Psoas muscle (tissue), 8 donors: ENCODE measurements around the gene DNAJC1. TPM values are rescaled to one million over a fixed set of nuclear protein-coding genes. Genes with fewer than 3 reads are reported as not detected.

Experiments
- ATAC-seq, 4 donors: fragments of 200-7000 bp; cut with Tn5 transposase; one replicate each; pipeline ENCODE4 v1.9.1; 2020; ENCODE audit warnings: moderate library complexity in 3 of 4, mild to moderate bottlenecking in 2 of 4
- DNase-seq, 2 donors: peaks; one replicate each; pipeline ENCODE4 v3.0.0-alpha.2; 2020
- H3K27ac ChIP-seq: fragments of 200-600 bp; one replicate; pipeline ENCODE4 v1.8.0; 2022
- H3K27me3 ChIP-seq, 3 donors: fragments of 200-600 bp in 1 of 3; one replicate each; pipeline versions ENCODE4 v1.6.1 to v1.8.0; 2013 to 2022; ENCODE audit warnings: low read length in 2 of 3, mild to moderate bottlenecking in 2 of 3, moderate library complexity in 1 of 3; ENCODE audit not compliant: insufficient read depth in 3 of 3
- H3K36me3 ChIP-seq, 2 donors: fragments of 200-600 bp in 1 of 2; one replicate each; pipeline versions ENCODE4 v1.6.1 to v1.8.0; 2013 to 2022; ENCODE audit warnings: low read depth in 1 of 2, mild to moderate bottlenecking in 1 of 2, moderate library complexity in 1 of 2; ENCODE audit not compliant: insufficient read depth in 1 of 2
- H3K4me1 ChIP-seq: fragments of 200-600 bp; one replicate; pipeline ENCODE4 v1.8.0; 2022
- H3K4me3 ChIP-seq: fragments of 200-600 bp; one replicate; pipeline ENCODE4 v1.8.0; 2022; ENCODE audit warnings: mild to moderate bottlenecking
- H3K9me3 ChIP-seq: fragments of 200-600 bp; one replicate; pipeline ENCODE4 v1.8.0; 2022
- CTCF ChIP-seq: fragments of 200-600 bp; IDR thresholded peaks from one replicate; pipeline ENCODE4 v1.8.0; 2022; ENCODE audit warnings: antibody characterized with exemption
- WGBS, 3 donors: extraction: QIAGEN DNeasy Blood & Tissue Kit; methylation state at CpG; one replicate each; pipeline versions ENCODE4 v1.1.6 to v1.1.7; 2013; 5-methylcytosine and 5-hydroxymethylcytosine counted together
- intact Hi-C, 2 donors: fragments of 100-400 bp; cut with DNase I; formaldehyde crosslinking; loops; one replicate each; pipeline versions ENCODE4 v1.11.0 to v1.14.2; 2022
- polyA plus RNA-seq, 3 donors: library from polyadenylated mRNA; stranded (reverse); fragments of 200-250 nt; gene quantifications; one replicate each; pipeline ENCODE4 v1.2.3, GENCODE V29; 2013
- total RNA-seq, 4 donors: library from RNA; stranded (reverse); fragmentation: NEBNext Ultra II Directional in 2 of 4; extraction: Animal tissue kit (Norgen Biotek cat#: 25700) in 2 of 4; gene quantifications; one replicate each; pipeline versions ENCODE4 v1.2.1 to v1.2.4, GENCODE V29; 2021 to 2023
- donor health status: healthy with polysubstance abuse.
- donor health status: DM: no; HTN: no; CAD: no; lungs with moderate emphysema.
- donor health status: Bipolar disorder and iron deficiency.
- donor health status: healthy.
- donor health status: DM: yes; HTN: yes; CAD: no.
- donor health status: DM: no; HTN: no; CAD: no.
- donor health status: DM: no; HTN: no; CAD: no.
- donor health status: DM: yes; HTN: yes; CAD: no.

DNAJC1 gene
- total and polyA plus RNA-seq, 7 donors = 6.7 to 21.5 (median 13.2) TPM

DNA sequence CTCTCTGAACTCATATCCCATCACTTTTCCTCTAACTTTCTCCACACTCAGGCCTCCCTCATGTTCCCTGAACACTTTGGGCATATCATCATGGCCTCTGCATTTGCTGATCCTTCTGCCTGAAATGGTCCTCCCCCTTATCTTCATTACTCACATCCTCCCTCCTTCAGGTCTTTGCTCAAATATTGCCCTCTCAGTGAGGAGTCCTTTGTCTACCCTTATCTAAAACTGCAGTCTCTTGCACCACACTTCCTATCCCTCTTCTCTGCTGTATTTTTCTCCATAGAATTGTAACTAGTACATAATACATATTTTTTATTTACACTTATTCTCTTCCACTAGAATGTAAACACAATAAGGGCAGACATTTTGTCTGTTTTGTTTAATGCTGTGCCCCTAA is 41.7 kb downstream of the DNAJC1 start:
- Histone ChIP-seq H3K9me3 (no peaks in the 10 kb centered on the region), H3K4me1 (no peaks in the 10 kb centered on the region), H3K27ac (no peak overlapping the region), H3K36me3 (no peaks in the 10 kb centered on the region), H3K27me3 (no peaks in the 10 kb centered on the region), H3K4me3 (no peak overlapping the region)
- intact Hi-C loops = no loop called here
- DNase-seq (no peak), ATAC-seq (no peak)
- TF ChIP-seq CTCF = no peak

GRCh38 chr10:21959998-21960397 is 43.5 kb downstream of the DNAJC1 start:
- no peak overlapping the region for H3K27ac ChIP-seq
- no peaks in the 10 kb centered on the region for H3K4me1 ChIP-seq
- ATAC-seq = no peak
- WGBS, 3 donors = 73 to 81% (median 81%) methylated on average over 2 of the region's 2 CpGs
- no peaks in the 10 kb centered on the region for H3K27me3 ChIP-seq
- intact Hi-C loops = loop anchor here (10.0 kb wide), 1 partner anchor 465 kb away; no protein-coding TSS in a partner anchor
- TF ChIP-seq CTCF = no peak
- DNase-seq = no peak
- H3K4me3 ChIP-seq = no peak overlapping the region
- no peaks in the 10 kb centered on the region for H3K9me3 ChIP-seq
- no peaks in the 10 kb centered on the region for H3K36me3 ChIP-seq

DNA sequence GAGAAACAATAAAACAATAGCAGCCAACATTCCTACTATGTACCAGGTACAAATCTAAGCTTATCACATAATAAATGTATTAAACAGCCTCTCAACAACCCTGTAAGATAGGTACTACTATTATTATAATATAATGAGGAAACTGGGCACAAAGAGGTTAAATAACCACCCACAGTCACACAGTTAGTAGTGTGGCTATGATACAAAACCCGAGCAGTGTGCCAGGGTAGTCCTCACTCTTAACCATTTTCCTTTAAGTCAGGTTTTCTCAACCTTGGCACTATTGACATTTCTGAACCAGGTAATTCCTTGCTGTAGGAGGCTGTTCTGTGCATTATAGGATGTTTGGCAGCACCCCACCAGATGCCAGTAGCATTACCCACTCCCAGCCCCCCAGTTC is 48.8 kb downstream of the DNAJC1 start:
- no peaks in the 10 kb centered on the region for H3K4me1 ChIP-seq
- no peak overlapping the region for H3K4me3 ChIP-seq
- ATAC-seq (no peak), DNase-seq (no peak)
- no peak overlapping the region for H3K27ac ChIP-seq
- 54 to 69% (median 68%) methylated on average over 1 of the region's 1 CpG for whole genome bisulfite sequencing, 3 donors
- H3K27me3 ChIP-seq = no peaks in the 10 kb centered on the region
- no peaks in the 10 kb centered on the region for H3K36me3 ChIP-seq
- intact Hi-C loops = loop anchor here (10.0 kb wide), 1 partner anchor 460 kb away; no protein-coding TSS in a partner anchor
- TF ChIP-seq CTCF = no peak
- H3K9me3 ChIP-seq = no peaks in the 10 kb centered on the region

GRCh38 chr10:21954132-21954531 is 49.4 kb downstream of the DNAJC1 start:
- intact Hi-C loops = loop anchor here (10.0 kb wide), 1 partner anchor 459 kb away; no protein-coding TSS in a partner anchor
- 63 to 65% (median 64%) methylated on average over 5 of the region's 5 CpGs for WGBS, 3 donors
- Histone ChIP-seq H3K27ac (no peak overlapping the region), H3K27me3 (no peaks in the 10 kb centered on the region), H3K9me3 (no peaks in the 10 kb centered on the region), H3K36me3 (no peaks in the 10 kb centered on the region), H3K4me3 (no peak overlapping the region), H3K4me1 (no peaks in the 10 kb centered on the region)
- ATAC-seq (no peak), DNase-seq (no peak)
- TF ChIP-seq CTCF = no peak

GRCh38 chr10:21953585-21954057 is 49.9 kb downstream of the DNAJC1 start:
- intact Hi-C loops = loop anchor here (10.0 kb wide), 1 partner anchor 459 kb away; no protein-coding TSS in a partner anchor
- no peaks in the 10 kb centered on the region for H3K27me3 ChIP-seq
- ATAC-seq = peak in 1 of 4 donors; percentile 37
- no peaks in the 10 kb centered on the region for H3K9me3 ChIP-seq
- H3K4me3 ChIP-seq = no peak overlapping the region
- no peaks in the 10 kb centered on the region for H3K36me3 ChIP-seq
- H3K4me1 ChIP-seq = no peaks in the 10 kb centered on the region
- 7 to 21% (median 9%) methylated on average over 1 of the region's 1 CpG for WGBS, 3 donors
- DNase-seq = no peak
- no peak overlapping the region for H3K27ac ChIP-seq
- TF ChIP-seq CTCF = peak; percentile 36
